ENCODE measurements around the gene CTNND2.

CTNND2 gene

DNA sequence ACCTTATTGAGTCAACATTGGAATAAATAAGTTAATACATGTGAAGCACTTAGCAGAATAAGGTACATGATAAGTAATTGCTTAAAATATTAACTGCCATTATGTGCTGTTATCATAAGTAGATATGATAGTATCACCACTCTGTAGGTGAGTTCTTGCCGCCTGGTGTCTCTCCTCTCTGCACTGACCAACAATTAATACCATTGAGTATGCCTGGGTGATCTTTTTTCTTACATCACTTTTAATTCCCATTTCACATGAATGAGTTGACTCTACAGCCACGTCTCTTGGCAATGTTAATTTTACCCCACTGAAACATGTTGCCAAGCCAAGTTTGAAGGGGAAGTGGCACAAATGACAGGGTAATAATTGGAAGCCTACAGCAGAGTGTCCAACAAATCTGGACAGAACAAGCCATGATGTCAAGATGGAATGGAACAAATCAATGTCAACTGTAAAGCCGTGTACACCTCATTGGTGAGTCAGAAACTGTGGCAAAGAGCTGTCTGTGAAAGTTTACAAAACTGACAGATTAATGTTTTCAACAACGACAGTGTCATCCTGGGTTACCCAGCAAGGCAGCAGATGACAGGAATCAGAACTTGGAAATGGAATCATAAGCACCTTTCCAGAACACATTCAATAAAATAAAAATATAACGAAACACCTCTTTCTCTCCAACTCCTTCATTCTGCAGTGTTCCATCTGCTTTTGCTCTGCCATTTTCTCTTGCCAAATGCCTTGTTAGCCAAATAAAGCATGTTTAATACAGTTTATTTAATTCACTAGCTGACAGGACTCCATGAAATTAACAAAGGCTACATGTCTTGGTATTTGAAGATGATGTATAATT lies 330.9 kb downstream of the CTNND2 start:
- H4K20me1 ChIP-seq (ENCODE audit: insufficient read depth) = no peaks in the 10 kb centered on the region
- no peaks in the 10 kb centered on the region for H3K36me3 ChIP-seq (ENCODE audit: insufficient read depth)
- no peak overlapping the region for H3K4me3 ChIP-seq (IDR thresholded peaks at IDR 0.05; ENCODE audit: insufficient read depth, low read depth, low read length)
- no peaks in the 10 kb centered on the region for H3K4me1 ChIP-seq (ENCODE audit: low read depth, poor library complexity, severe bottlenecking)
- no peak overlapping the region for H2AFZ ChIP-seq (ENCODE audit: low read depth)
- H3K27me3 ChIP-seq (ENCODE audit: insufficient read depth, low read depth) = no peaks in the 10 kb centered on the region
- no peaks in the 10 kb centered on the region for H3K79me2 ChIP-seq (ENCODE audit: insufficient read depth, low read depth)
- H3K9ac ChIP-seq = no peak overlapping the region
- H3K27ac ChIP-seq = no peak overlapping the region
- TF ChIP-seq, protein P1, sequence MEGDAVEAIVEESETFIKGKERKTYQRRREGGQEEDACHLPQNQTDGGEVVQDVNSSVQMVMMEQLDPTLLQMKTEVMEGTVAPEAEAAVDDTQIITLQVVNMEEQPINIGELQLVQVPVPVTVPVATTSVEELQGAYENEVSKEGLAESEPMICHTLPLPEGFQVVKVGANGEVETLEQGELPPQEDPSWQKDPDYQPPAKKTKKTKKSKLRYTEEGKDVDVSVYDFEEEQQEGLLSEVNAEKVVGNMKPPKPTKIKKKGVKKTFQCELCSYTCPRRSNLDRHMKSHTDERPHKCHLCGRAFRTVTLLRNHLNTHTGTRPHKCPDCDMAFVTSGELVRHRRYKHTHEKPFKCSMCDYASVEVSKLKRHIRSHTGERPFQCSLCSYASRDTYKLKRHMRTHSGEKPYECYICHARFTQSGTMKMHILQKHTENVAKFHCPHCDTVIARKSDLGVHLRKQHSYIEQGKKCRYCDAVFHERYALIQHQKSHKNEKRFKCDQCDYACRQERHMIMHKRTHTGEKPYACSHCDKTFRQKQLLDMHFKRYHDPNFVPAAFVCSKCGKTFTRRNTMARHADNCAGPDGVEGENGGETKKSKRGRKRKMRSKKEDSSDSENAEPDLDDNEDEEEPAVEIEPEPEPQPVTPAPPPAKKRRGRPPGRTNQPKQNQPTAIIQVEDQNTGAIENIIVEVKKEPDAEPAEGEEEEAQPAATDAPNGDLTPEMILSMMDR (conservative IDR thresholded peaks at IDR 0.05; ENCODE audit: low read depth, low read length) = no peak
- H3K4me2 ChIP-seq = no peak overlapping the region

DNA sequence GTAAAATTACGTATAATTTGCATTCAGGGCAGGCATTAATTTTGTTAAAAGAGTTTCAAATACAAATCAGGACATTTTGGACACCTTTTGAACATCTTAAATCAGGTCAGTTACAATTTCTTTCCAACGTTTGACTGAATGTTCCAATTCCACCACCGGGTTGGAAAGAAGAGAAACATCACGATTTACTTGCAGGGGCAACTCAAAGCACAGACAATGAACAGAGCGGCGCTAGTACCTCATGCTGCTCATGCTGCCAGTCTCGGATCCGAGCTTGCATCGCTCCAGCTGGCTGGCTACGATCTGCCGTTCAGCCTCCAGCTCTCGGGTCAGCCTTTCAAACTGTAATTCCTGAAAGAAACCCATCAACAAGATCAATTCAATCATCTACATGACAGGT lies 339.5 kb downstream of the CTNND2 start:
- Histone ChIP-seq H3K27ac (no peak overlapping the region), H3K4me2 (no peak overlapping the region)
- TF ChIP-seq, protein P1 (conservative IDR thresholded peaks at IDR 0.05; ENCODE audit: low read depth, low read length) = no peak

DNA sequence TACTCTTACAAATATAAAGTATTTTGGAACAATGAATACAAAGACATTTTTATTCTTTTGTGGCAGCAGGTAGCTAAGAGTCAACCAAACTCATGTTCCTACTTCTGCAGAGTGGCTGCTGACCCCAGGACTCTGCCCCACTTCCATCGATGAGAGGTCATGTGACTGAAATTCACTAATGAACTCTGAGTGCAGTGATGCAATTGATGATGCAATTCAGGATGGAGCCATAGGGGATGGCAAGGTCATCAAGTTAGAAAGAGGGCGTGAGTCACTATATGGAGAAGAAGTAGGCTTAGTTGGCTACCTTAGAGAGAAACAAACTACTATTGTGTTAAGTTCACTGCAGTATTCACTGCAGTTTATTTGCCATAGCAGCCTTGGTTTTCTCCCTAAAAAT lies 340.4 kb downstream of the CTNND2 start:
- no peaks in the 10 kb centered on the region for H3K27me3 ChIP-seq (ENCODE audit: insufficient read depth, low read depth)
- H3K4me1 ChIP-seq (ENCODE audit: low read depth, poor library complexity, severe bottlenecking) = no peaks in the 10 kb centered on the region
- no peak overlapping the region for H3K4me2 ChIP-seq
- no peaks in the 10 kb centered on the region for H3K36me3 ChIP-seq (ENCODE audit: insufficient read depth)
- H4K20me1 ChIP-seq (ENCODE audit: insufficient read depth) = no peaks in the 10 kb centered on the region
- no peak overlapping the region for H3K9ac ChIP-seq
- no peak overlapping the region for H3K4me3 ChIP-seq (IDR thresholded peaks at IDR 0.05; ENCODE audit: insufficient read depth, low read depth, low read length)
- TF ChIP-seq, protein P1 (conservative IDR thresholded peaks at IDR 0.05; ENCODE audit: low read depth, low read length) = no peak
- no peaks in the 10 kb centered on the region for H3K79me2 ChIP-seq (ENCODE audit: insufficient read depth, low read depth)
- H2AFZ ChIP-seq (ENCODE audit: low read depth) = no peak overlapping the region
- no peak overlapping the region for H3K27ac ChIP-seq

More for the DNA sequence above, 339.5 kb downstream of the CTNND2 start:
- H3K4me1 ChIP-seq (ENCODE audit: low read depth, poor library complexity, severe bottlenecking) = no peaks in the 10 kb centered on the region
- H3K36me3 ChIP-seq (ENCODE audit: insufficient read depth) = no peaks in the 10 kb centered on the region
- H3K27me3 ChIP-seq (ENCODE audit: insufficient read depth, low read depth) = no peaks in the 10 kb centered on the region
- no peaks in the 10 kb centered on the region for H3K79me2 ChIP-seq (ENCODE audit: insufficient read depth, low read depth)
- H3K9ac ChIP-seq = no peak overlapping the region
- no peak overlapping the region for H3K4me3 ChIP-seq (IDR thresholded peaks at IDR 0.05; ENCODE audit: insufficient read depth, low read depth, low read length)
- no peak overlapping the region for H2AFZ ChIP-seq (ENCODE audit: low read depth)
- no peaks in the 10 kb centered on the region for H4K20me1 ChIP-seq (ENCODE audit: insufficient read depth)

DNA sequence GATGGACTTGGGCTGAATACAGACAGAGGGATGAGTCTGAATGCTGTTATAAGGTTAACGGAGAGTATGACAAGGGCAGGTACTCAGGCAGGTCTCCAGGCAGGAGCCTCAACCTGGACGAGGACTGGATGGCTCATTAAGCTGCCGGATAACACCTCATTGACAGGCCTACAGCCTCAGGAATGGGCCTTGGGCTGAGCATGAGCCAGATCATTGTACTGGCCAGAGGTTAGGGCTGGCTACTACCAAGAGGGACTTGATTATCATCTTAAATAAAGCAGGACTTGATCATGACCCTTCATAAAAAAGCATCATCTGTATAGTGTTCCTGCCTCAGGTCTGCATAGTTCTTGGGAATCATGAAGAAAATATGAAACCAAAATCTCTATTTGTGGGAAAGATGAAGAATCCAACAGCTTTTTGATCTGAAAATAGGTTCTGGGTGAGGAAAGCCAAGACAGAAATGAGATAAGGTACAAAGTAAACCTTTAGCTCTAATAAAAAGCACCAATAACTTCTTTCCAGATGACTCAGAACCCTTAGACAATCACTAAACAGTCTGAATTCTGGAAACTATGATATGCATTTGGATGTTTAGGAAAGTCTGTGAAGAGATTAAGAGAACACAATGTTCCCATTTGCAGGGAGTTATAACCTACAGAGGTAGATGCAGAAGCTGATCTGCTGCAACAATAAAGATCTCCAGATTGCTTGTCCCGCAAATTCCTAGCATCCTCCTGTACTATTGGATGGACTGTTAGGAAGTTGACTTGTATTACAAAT lies 343.1 kb downstream of the CTNND2 start:
- no peak overlapping the region for H3K4me3 ChIP-seq (IDR thresholded peaks at IDR 0.05; ENCODE audit: insufficient read depth, low read depth, low read length)
- no peaks in the 10 kb centered on the region for H3K4me1 ChIP-seq (ENCODE audit: low read depth, poor library complexity, severe bottlenecking)
- TF ChIP-seq, protein P1 (conservative IDR thresholded peaks at IDR 0.05; ENCODE audit: low read depth, low read length) = no peak
- no peaks in the 10 kb centered on the region for H3K36me3 ChIP-seq (ENCODE audit: insufficient read depth)
- no peak overlapping the region for H3K4me2 ChIP-seq
- H3K27ac ChIP-seq = no peak overlapping the region
- no peak overlapping the region for H3K9ac ChIP-seq
- H3K79me2 ChIP-seq (ENCODE audit: insufficient read depth, low read depth) = no peaks in the 10 kb centered on the region
- no peaks in the 10 kb centered on the region for H3K27me3 ChIP-seq (ENCODE audit: insufficient read depth, low read depth)
- no peaks in the 10 kb centered on the region for H4K20me1 ChIP-seq (ENCODE audit: insufficient read depth)
- no peak overlapping the region for H2AFZ ChIP-seq (ENCODE audit: low read depth)

Measured in KMS-11 (cell line).